Measurements from ENCODE around the gene S100A14.

S100A14 gene

GRCh38 chr1:153638261-153638660 is 22.1 kb upstream of the S100A14 start:
- no peak for DNase-seq

GRCh38 chr1:153636312-153636711 is 20.2 kb upstream of the S100A14 start:
- no peak for DNase-seq

- DNase-seq = no peak
Observed at GRCh38 chr1:153635872-153636271, 19.7 kb upstream of the S100A14 start.

- DNase-seq = peak; percentile 92
Observed at GRCh38 chr1:153633754-153634665, 17.9 kb upstream of the S100A14 start, which contains the start of gene CHTOP. Gene CHTOP, plus strand, starts transcription at chr1:153634066. Its CDS starts 2,523 bp downstream, at chr1:153636589.

- no peak for DNase-seq
Observed at GRCh38 chr1:153633161-153633753, 17.1 kb upstream of the S100A14 start.

GRCh38 chr1:153631047-153632022 is 15.2 kb upstream of the S100A14 start:
- no peak for DNase-seq

GRCh38 chr1:153630384-153630783 is 14.3 kb upstream of the S100A14 start:
- DNase-seq = no peak

- DNase-seq = no peak
Observed at GRCh38 chr1:153629971-153630370, 13.8 kb upstream of the S100A14 start.

GRCh38 chr1:153629343-153629665 is 13.2 kb upstream of the S100A14 start:
- DNase-seq = no peak

- DNase-seq = no peak
Observed at GRCh38 chr1:153628638-153629342, 12.7 kb upstream of the S100A14 start.

- DNase-seq = no peak
Observed at GRCh38 chr1:153627715-153628626, 11.8 kb upstream of the S100A14 start, which contains the start of gene S100A1. Gene S100A1, plus strand, starts transcription at chr1:153628434. Its CDS starts 2,088 bp downstream, at chr1:153630522.

- peak; percentile 78 for DNase-seq
Observed at GRCh38 chr1:153626904-153627714, 11.0 kb upstream of the S100A14 start, which contains the start of gene S100A13. Gene S100A13, minus strand, starts transcription at chr1:153627505. Its CDS starts 1,033 bp downstream, at chr1:153626472.

- no peak for DNase-seq
Observed at GRCh38 chr1:153626477-153626903, 10.4 kb upstream of the S100A14 start.

GRCh38 chr1:153624965-153625611 is 9.0 kb upstream of the S100A14 start:
- no peak for DNase-seq

- no peak for DNase-seq
Observed at GRCh38 chr1:153623101-153623500, 7.0 kb upstream of the S100A14 start.

GRCh38 chr1:153619171-153619570 is 3.0 kb upstream of the S100A14 start:
- no peak for DNase-seq

- DNase-seq = no peak
Observed at GRCh38 chr1:153617663-153618062, 1.5 kb upstream of the S100A14 start.

GRCh38 chr1:153616917-153617311 is 789 bp upstream of the S100A14 start:
- no peak for DNase-seq

- no peak for DNase-seq
Observed at GRCh38 chr1:153615406-153615805, 719 bp downstream of the S100A14 start.

- DNase-seq = no peak
Observed at GRCh38 chr1:153614906-153615305, 1.2 kb downstream of the S100A14 start.
